Measurements from ENCODE around the gene PLP1.
"Not testable (repeated sequence)": the region's sequence is repeated elsewhere in the genome, so short reads cannot be mapped to it uniquely, and the experiment has no call there.

The PLP1 gene

GRCh38 chrX:103781062-103781402 lies 4.4 kb downstream of the PLP1 start:
- DNase-seq (ENCODE audit: low spot score) = no peak

- no peak for DNase-seq (ENCODE audit: low spot score)
Measured at GRCh38 chrX:103781706-103782105, 5.1 kb downstream of the PLP1 start.

- DNase-seq (ENCODE audit: low spot score) = no peak
Measured at GRCh38 chrX:103782640-103783039, 6.0 kb downstream of the PLP1 start.

GRCh38 chrX:103783196-103783595 lies 6.6 kb downstream of the PLP1 start:
- no peak for DNase-seq (ENCODE audit: low spot score)

GRCh38 chrX:103783971-103784370 lies 7.3 kb downstream of the PLP1 start:
- DNase-seq (ENCODE audit: low spot score) = no peak

GRCh38 chrX:103789004-103789403 lies 12.4 kb downstream of the PLP1 start:
- no peak for DNase-seq (ENCODE audit: low spot score)

- DNase-seq (ENCODE audit: low spot score) = no peak
Measured at GRCh38 chrX:103791228-103791627, 14.6 kb downstream of the PLP1 start.

GRCh38 chrX:103791826-103792485 lies 15.3 kb downstream of the PLP1 start:
- no peak for DNase-seq (ENCODE audit: low spot score)

GRCh38 chrX:103792916-103793544 lies 16.4 kb downstream of the PLP1 start:
- peak; percentile 31 for DNase-seq (ENCODE audit: low spot score)

GRCh38 chrX:103793545-103793940 lies 16.9 kb downstream of the PLP1 start:
- no peak for DNase-seq (ENCODE audit: low spot score)

GRCh38 chrX:103794119-103794518 lies 17.5 kb downstream of the PLP1 start:
- DNase-seq (ENCODE audit: low spot score) = no peak

GRCh38 chrX:103797691-103798090 lies 21.1 kb downstream of the PLP1 start:
- no peak for DNase-seq (ENCODE audit: low spot score)

- no peak for DNase-seq (ENCODE audit: low spot score)
Measured at GRCh38 chrX:103800318-103800717, 23.7 kb downstream of the PLP1 start.

- no peak for DNase-seq (ENCODE audit: low spot score)
Measured at GRCh38 chrX:103805860-103806259, 29.2 kb downstream of the PLP1 start.

- DNase-seq (ENCODE audit: low spot score) = no peak
Measured at GRCh38 chrX:103806862-103807474, 30.3 kb downstream of the PLP1 start.

GRCh38 chrX:103811858-103812257 lies 35.2 kb downstream of the PLP1 start:
- no peak for DNase-seq (ENCODE audit: low spot score)

GRCh38 chrX:103817101-103817500 lies 40.5 kb downstream of the PLP1 start:
- DNase-seq (ENCODE audit: low spot score) = not testable (repeated sequence)

- peak; percentile 62 for DNase-seq (ENCODE audit: low spot score)
Measured at GRCh38 chrX:103817502-103817901, 40.9 kb downstream of the PLP1 start.

- DNase-seq (ENCODE audit: low spot score) = no peak
Measured at GRCh38 chrX:103818842-103819619, 42.4 kb downstream of the PLP1 start.

- not testable (repeated sequence) for DNase-seq (ENCODE audit: low spot score)
Measured at GRCh38 chrX:103820802-103821201, 44.2 kb downstream of the PLP1 start.

GRCh38 chrX:103823591-103823990 lies 47.0 kb downstream of the PLP1 start:
- no peak for DNase-seq (ENCODE audit: low spot score)

- DNase-seq (ENCODE audit: low spot score) = no peak
Measured at GRCh38 chrX:103825881-103826280, 49.2 kb downstream of the PLP1 start.

- DNase-seq (ENCODE audit: low spot score) = no peak
Measured at GRCh38 chrX:103828529-103828928, 51.9 kb downstream of the PLP1 start.
